ENCODE measurements around the gene ANKRD1.
"Not testable (repeated sequence)": the region's sequence is repeated elsewhere in the genome, so short reads cannot be mapped to it uniquely, and the experiment has no call there.

Gene ANKRD1

DNA sequence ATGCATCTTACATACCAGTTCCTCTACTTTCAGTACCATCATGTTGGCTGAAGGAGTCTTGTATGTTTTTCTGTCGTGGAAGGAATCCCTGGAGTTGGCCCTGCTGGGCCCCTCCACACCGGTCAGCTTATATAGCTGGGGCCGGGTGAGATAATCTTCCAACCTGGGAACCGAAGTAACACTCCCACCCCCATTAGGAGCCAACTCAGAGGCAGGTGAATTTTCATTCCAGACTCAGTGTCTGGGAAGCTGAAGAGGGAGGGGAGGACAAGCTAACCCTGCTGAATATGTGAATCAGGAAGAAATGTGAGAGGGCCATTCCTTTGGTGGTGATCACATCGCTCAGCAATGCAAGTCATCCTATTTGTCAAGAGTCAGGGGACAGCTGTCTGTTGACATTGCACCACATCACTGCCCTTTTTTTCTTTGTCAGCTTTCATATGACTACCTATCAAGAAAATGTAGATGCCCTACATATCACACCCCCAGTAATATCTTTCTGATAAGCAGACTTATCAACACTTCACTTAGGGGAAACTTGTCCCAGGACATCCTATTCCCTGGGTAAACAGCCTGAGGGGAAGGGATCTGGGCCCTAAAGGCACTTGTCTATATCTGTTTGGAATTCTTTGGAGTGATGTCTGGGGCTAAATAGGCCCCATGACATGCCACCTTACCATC is at the start of gene ANKRD1:
Gene ANKRD1 (minus strand): TSS at position 102 of the 681 bp plus-strand sequence. CDS start 60 bp downstream, at position 42.
- FAIRE-seq = no peak

DNA sequence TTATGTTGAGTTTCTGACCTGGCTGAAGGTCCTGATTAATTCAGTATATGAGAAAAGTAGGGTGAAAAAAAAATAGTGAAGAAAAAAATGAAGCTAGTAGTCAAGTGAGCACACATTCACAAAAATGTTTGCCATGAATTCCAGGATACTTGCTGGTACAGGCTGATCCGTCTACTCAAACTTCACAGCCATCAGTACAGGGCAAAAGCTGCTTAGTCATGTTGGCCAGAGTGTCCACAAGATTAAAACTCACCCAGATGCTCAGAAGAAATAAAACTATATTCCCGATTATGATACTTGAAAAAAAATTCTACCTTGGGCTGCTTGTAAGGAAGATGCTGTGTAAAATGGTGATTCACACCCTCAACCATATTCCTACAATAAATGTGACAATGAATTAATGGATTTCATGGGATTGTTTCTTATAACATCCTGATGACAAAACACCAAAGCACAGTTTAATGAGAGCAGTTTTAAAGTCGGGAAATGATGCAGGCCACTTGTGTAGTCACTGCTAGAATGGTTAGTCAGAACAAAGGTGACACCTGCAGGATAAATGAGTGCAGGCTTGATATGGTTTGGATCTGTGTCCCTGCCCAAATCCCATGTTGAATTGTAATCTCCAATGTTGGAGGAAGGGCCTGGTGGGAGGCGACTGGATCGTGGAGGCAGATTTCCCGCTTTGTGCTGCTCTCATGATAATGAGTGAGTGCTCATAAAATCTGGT is 49.2 kb upstream of the ANKRD1 start:
- no peak for FAIRE-seq

DNA sequence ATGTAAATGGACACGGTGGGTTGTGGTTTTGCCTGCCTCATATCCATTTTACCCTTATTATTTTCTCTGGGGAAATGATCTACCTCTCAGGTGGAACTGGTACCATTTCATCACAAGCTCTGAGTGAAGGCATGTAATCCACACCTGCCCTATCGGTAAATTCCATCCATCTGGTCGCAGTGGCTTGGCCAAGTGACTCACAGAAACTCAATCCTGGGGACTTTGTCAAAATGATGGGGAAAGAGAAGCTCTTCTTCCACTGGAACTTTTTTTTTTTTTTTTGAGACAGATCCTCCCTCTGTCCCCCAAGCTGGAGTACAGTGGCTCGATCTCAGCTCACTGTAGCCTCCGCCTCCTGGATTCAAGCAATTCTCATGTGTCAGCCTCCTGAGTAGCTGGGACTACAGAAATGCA is 48.2 kb upstream of the ANKRD1 start:
- FAIRE-seq = no peak

DNA sequence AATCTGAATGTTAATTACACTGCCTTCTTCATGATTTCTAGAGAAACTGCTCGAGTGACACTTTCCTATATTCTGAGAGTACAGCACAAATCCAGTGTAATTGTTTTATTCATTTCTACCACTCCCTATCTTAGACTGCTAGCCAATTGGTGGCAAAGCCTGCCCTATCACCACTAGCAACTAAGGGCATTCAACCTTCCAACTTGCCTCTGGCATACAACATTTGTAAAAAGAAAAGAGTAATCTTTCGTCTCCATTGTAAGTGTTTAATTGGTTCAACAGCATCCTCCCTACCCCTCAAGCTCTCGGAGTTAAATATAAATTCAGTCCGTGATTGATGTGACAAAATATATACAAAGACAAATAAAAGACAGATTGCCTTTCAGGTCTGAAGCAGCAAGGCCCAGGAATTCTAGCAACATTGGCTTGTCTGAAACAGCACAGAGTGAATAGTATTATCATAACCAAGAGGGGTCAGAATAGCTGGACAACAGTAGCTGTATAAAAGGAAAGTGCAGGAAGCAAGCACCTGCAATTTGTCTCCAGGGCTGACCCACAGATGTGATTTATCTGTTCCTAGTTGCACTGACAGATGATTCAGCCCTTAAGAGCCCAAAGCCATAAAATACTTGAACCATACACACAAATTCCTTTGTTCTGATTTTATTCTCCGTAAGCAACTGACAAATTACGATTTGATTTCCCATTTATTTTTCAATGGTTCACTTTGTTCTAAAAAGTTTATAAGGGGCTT is 47.6 kb upstream of the ANKRD1 start:
- no peak for FAIRE-seq

DNA sequence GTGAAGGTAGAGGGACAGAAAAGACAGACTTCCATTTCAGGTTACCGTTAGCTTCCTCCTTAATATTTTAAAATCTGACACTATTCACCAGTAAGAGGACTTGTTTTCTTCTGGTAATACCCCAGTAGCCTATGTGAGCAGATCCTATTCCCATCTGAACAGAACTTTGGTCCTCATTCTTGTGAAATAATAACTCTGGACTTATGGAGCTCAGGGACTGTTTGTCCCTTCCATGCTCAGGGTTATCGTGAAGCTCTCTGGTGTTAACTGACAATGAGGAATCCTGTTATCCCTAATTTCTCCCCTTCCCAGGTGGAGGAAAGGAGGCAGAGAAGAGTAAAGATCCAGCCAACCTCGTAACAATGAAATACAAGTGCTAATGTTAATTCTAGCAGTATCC is 47.0 kb upstream of the ANKRD1 start:
- no peak for FAIRE-seq

DNA sequence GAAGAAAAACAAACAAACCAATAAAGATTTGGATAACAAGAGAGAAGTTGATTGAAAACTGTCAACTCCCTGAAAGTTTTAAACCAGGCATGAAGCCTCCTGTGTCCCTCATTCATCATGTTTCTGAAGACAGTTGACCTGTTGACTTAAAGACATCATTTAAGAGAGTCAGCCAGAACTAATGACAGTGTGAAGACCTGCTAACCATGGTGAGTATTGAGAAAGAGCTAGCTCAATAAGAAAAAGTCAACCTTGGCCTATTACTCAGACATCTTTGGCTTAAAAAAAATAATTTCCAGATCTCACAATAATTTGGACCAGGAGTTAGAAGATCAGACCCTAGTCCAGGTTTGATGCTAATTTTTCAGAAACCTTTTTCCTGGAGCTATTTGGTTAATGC is 45.3 kb upstream of the ANKRD1 start:
- FAIRE-seq = no peak

DNA sequence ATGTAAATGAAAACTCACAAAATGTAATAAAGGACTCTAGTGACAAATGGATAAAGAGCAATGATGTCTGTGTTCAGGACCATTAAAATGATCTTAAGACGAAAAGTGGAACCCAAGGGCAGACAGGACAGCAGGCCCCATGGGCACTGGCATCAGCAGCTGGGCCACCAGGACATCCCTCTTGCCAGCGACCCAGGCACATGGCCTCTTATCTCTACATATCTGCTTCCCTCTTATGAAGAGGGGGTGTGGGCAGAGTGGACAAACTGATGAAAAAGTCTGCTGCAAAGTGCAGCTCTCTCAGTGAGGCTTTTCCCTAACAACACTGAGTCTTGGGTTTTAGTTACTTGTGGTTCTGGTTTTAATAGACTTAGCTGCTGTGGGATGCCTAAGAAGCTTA is 44.8 kb upstream of the ANKRD1 start:
- FAIRE-seq = no peak

DNA sequence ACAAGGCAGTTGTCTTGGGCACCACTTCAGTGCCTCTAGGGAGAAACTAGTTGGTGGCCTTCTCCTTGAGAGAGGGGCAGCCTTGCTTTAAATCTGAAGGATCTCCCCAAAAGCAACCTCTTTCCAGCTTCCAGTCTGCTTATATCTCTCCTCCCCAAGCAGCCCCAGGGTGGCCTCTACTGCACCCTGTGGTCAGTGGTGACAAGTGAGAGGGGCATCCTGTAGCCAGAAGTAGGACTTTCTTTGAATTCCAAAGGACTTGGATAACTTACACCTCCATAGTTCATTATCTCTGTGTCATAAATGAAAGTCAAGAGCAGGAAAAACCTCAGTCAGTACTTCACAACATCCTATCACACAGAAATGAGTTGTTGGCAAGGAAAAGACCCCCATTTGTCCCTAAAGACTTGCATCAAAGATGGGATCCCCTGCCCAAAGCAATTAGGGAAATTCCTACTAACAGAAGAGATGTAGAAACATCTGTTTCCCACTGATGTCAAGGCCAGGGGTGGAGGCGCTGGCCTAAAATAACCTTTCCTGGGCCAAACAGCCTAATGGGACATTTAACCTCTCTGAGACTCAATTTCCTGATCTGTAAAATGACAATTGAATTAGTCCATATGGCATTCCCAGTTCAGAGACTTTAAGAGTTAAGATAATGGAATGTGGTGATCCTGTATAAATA is 44.0 kb upstream of the ANKRD1 start:
- no peak for FAIRE-seq

DNA sequence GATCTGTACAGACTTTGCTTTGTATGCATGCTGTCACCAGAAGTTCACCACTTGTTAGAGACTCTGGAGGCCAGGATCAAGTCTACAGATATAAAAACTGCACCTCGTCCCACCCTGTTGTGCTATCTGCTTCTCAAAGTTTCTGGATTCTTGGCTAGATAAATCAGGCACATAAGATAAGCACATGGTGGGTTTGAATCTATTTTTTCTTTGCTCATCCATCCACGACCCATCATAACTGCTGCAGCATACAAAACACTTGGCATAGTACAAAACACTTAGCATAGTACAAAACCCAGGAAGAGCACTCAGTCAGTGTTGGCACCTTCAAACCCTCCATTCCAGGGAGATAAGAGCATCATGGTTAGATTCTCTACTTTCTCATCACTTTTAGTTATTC is 42.4 kb upstream of the ANKRD1 start:
- no peak for FAIRE-seq

DNA sequence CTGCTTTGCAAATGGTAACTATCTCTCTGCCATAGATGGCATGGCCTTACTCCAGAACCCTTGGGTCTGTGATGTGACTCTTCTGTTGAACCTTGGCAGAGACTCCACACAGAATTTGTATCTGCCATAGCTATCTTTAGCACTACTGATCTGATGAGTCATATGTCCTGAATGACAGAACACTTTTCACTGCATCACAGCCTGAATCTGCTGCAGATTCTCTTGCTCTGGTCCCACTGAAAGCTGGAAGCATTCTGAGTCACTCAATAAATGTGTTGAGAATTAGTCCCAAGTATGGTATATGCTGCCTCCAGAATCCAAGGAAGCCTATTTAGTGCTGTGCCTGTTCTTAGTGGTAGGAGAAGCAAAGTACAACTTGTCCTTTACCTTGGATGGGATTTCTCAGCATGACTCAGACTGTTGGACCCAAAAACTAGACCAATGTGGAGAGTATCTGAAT is 39.5 kb upstream of the ANKRD1 start:
- no peak for FAIRE-seq

DNA sequence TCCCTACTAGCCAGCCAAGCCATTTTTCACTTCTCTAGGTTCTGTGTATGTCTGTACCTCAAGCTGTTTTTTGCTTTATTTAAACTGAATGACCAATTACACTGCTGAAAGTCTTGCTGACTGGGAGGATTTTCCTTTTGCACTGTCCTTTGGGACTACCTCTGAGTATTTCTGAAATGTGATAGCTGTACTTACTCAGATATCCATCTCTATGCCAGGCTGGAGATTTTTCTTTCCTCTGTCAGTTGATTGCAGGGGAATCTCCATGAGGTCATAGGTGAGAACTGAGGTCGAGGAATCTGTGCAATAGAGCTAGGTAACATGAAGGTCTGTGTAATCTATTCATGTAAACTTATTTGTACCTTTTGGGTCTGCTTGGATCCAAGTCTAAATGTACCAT is 38.9 kb upstream of the ANKRD1 start:
- no peak for FAIRE-seq

DNA sequence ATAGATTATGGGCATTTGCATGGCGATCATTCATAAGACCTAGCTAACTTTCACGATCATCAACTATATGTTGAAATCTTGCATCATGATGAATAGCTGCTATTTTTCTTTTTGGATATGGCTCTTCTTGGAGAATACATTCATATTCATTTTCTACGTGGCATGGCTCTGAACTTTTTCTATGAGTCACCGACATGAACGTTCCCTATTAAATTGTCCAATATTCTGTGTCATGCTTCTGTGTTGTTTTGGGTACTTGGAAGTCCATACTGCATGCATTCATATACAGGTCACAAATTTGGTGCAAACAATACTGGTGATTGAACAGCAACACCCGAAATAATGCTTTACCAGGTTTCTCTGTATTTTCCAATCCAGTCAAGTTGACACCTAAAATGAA is 37.9 kb upstream of the ANKRD1 start:
- no peak for FAIRE-seq

DNA sequence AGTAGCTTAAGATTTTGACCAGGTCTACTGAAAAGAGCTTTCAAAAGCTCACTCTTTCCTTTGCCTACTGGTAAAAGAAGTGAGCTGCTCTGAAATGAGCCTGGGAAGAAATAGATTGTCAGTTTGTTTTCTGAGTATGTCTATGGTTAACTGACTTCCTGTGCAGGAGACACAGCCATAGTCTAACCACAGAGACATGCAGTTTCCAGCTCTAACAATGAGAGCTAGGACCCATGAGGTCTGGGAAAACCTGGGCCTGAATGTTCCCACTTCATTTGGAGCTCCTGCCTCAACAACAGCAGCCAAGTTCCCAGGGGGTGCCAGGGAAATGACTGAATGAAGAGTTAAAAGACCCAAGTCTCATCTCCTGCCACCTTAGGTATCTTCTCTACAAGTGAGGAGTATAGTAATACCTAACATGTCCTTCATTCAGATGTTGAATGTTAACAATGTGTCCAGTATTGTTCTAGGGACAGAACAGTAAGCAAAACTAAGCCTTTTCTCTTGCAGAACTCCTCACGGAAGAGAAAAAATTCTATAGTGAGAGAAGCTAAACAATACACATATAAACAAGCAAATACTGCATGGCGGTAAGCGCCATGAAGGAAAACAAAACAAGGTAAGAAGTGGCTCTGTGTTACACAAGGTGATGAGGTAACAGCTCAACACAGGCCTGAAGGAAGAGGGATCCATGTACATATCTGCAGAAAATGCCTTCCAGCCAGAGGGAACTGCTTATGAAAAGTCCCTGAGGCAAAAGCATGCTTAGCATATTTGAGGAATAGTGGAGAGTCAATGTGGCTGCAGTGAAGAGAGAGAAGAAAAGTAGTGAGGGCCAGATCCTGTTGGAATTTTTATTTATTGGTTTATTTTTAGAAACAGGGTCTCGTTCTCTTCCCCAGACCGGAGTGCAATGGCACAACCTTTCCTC is 26.4 kb upstream of the ANKRD1 start:
- FAIRE-seq = no peak

DNA sequence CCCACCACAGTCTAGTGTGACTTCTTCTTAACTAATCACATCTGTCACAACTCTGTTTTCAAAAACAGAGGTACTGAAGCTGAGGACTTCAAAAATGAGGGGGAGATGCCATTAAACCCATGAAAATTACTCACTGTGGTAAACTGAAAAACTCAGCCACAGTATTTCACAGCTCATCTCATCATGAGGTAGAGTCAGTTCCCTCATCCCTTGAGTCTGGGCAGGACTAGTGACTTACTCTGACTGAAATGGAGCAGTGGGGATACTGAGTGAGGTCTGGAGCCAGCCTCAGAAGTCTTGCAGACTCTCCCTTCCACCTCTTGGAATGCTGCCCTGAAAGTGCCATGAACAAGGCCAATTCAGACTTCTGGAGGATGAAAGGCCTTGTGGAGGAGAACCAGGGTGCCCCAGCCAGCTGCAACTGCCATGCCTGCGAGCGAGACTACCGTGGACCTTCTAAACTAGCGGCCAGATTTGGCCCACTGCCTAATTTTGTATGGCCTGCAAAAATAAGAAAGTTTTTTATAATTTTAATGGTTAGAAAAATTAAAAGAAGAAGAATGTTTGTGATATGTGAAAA is 24.7 kb upstream of the ANKRD1 start:
- FAIRE-seq = no peak

DNA sequence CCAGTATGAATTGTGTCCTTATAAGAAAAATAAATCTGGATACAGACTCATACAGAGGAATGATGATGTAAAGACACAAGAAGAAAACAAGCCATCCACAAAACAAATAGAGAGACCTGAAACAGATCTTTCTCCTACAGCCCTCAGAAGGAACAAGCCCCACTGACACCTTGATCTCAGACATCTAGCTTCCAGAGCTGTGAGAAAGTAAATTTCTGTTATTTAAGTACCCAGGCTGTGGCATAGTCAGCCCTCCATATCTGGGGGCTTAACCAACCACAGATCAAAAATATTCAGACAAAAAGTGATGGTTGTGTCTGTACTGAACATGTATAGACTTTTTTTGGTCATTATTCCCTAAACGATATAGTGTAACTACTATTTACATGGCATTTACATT is 23.9 kb upstream of the ANKRD1 start:
- FAIRE-seq = no peak

DNA sequence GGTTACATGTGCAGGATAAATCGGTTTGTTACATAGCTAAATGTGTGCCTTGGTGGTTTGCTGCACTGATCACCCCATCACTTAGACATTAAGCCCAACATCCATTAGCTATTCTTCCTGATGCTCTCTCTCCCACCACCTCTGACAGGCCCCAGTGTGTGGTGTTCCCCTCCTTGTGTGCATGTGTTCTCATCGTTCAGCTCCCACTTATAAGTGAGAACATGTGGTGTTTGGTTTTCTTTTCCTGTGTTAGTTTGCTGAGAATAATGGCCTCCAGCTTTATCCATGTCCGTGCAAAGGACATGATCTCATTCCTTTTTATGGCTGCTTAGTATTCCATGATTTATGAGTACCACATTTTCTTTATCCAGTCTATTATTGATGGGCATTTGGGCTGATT is 22.1 kb upstream of the ANKRD1 start:
- not testable (repeated sequence) for FAIRE-seq

DNA sequence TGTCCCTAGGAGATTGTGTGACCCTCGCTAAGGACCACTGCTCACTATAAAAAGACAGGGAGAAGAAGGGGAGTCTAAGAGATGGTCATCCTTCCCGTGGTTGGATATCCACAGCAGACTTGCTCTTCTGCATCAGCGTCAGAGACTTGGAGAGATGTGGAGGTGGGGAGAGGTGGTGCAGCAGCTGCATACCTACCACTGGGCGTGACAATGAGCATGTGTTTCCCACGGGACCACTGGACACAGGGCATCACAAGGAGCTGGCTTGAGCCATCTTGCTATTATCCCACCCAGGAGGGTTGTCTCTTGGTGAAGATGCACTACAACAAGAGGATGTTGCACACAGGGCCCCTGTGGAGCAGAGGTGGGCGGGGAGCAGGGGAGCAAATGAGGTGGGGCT is 18.8 kb upstream of the ANKRD1 start:
- FAIRE-seq = no peak

DNA sequence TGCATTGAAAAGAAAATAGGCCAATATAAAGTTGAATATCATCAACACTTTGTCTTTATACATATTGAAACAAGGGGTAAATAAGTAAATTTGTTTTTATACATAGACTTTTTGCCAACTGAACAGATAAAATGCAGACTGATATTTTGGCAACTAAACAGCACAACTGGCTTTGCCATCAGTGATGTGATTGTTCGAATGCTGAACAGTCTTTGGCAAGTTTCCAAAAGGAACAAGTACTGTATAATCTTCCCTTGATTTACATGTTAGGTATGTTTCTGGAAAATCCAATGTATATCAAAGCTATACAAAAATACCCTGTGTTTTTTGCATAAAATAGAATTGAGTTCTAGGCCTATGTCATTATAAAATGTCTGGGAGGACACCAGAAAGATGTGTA is 18.2 kb upstream of the ANKRD1 start:
- no peak for FAIRE-seq

DNA sequence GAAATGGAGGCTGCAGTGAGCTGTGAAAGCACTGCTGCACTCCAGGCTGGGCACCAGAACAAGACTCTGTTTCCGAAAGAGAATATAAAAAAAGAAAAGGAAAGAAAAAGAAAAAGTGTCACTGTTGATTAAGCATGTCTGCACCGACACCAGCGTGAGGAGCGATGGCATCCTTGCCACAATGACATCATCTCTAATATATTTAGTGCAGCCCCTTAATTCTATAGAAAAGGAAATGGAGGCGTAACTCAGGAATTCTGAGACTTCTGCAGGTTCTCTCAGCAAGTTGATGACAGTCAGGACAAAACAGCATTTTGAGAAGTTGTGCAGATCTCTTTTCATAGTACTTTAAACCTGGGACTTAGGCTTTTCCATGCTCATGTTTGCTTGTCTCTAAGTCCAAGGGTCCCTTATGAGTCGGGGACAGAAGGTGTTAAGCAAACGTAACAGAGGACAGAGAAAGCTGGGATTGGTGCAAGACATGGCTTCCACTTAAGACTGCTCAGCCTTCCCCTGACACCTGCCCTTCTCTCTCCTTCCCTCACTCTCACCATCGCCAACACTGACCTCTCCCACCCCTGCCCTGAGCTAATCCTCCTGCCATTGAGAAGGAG is 16.9 kb upstream of the ANKRD1 start:
- FAIRE-seq = no peak

DNA sequence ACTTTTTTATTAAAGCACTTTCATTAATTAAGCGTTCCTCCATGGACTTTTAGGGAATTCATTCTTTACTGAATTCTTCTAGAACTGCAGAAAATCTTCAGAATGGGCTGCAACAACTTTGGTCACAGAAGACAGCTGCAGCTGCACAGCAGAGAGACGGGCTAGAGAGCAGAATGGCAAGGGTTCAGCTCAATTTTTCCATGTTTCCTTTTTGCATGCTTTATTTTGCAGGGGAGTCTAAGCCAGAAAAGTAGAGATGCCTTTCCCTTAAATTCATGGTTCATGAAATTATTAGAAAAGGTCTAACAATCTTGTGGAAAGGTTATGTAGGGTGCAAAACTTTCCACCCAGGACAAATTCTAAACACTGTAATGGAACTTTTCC is 15.4 kb upstream of the ANKRD1 start:
- no peak for FAIRE-seq

DNA sequence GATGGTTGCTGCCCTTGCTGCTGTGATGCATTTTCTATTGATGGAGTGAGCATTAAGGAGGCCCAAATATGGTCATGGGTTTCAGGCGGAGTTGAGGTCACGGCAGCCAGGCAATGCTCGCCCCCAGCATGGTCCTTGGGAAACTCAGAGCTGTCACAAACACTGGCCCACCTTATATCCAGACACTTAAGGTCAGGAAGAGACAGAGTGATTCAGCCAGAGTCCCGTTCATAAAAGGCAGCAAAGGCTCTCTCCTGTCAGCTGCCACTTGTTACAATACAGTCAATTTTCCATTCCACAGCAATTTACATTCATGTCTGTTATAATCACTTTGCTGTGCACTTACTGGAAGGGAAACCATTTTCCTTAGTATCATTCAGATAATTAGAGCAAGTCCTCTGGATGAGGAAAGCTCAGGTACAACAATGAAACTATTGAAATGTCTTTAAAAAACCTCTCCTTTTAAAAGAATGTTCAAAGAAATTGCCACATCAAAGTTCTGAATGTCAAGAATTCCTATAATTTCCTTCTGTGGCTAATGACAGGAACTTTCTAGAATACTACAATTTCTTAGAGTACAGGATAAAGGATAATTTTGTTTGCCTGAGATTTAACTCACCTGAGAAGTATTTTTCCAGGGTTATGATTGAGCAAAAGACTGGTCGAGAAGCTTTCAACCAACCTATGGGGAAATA is 14.8 kb upstream of the ANKRD1 start:
- no peak for FAIRE-seq

Data from islet of Langerhans (tissue), 1 donor.